Measurements from ENCODE around the gene RBBP5.

RBBP5 gene

DNA sequence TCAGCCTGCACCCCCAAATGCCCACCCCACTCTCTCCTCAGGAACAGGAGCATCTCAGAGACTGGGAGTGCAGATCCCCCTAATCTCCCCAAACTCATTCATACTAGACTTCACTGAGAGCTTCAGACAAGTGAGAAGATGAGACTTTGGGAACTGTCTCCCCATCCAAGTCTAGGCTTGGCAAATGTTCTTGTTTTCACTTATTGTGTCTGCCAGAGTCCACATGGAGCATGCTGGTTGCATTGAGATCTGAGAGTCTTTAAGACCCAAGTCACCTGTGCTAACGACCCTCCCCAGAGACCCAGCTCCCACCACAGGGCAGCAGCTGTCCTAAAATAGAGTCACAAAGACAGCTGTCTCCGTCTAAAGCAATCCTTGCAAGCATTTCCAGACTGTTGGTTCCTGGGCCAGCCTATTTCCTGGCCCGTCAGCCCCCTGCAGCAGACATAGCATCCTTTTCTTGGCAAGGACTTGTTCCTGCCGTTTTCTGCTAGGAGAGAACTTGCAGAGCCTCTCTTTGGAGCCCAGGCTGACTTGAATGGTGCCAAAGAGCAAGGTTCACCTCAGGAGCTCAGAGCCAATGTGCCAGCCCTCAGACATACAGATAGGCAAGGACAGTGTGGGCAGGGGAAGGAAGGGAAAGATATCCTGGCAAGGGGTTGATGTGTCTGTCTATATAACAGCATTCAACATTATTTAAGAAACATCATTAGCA is 80.6 kb downstream of the RBBP5 start:
- H3K4me3 ChIP-seq (replicated peaks; ENCODE audit: insufficient read depth, low read length) = no peak overlapping the region
- no peak for TF ChIP-seq GABPA (IDR thresholded peaks at IDR 0.05; ENCODE audit: low read depth)
- TF ChIP-seq, protein P1, sequence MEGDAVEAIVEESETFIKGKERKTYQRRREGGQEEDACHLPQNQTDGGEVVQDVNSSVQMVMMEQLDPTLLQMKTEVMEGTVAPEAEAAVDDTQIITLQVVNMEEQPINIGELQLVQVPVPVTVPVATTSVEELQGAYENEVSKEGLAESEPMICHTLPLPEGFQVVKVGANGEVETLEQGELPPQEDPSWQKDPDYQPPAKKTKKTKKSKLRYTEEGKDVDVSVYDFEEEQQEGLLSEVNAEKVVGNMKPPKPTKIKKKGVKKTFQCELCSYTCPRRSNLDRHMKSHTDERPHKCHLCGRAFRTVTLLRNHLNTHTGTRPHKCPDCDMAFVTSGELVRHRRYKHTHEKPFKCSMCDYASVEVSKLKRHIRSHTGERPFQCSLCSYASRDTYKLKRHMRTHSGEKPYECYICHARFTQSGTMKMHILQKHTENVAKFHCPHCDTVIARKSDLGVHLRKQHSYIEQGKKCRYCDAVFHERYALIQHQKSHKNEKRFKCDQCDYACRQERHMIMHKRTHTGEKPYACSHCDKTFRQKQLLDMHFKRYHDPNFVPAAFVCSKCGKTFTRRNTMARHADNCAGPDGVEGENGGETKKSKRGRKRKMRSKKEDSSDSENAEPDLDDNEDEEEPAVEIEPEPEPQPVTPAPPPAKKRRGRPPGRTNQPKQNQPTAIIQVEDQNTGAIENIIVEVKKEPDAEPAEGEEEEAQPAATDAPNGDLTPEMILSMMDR (IDR thresholded peaks at IDR 0.05; ENCODE audit: insufficient read depth, low read length) = no peak
- TF ChIP-seq SPI1 (IDR thresholded peaks at IDR 0.05; ENCODE audit: borderline replicate concordance, low read depth) = no peak
- TF ChIP-seq POLR2AphosphoS5 (IDR thresholded peaks at IDR 0.05; ENCODE audit: low read depth) = no peak
- TF ChIP-seq, protein P2, sequence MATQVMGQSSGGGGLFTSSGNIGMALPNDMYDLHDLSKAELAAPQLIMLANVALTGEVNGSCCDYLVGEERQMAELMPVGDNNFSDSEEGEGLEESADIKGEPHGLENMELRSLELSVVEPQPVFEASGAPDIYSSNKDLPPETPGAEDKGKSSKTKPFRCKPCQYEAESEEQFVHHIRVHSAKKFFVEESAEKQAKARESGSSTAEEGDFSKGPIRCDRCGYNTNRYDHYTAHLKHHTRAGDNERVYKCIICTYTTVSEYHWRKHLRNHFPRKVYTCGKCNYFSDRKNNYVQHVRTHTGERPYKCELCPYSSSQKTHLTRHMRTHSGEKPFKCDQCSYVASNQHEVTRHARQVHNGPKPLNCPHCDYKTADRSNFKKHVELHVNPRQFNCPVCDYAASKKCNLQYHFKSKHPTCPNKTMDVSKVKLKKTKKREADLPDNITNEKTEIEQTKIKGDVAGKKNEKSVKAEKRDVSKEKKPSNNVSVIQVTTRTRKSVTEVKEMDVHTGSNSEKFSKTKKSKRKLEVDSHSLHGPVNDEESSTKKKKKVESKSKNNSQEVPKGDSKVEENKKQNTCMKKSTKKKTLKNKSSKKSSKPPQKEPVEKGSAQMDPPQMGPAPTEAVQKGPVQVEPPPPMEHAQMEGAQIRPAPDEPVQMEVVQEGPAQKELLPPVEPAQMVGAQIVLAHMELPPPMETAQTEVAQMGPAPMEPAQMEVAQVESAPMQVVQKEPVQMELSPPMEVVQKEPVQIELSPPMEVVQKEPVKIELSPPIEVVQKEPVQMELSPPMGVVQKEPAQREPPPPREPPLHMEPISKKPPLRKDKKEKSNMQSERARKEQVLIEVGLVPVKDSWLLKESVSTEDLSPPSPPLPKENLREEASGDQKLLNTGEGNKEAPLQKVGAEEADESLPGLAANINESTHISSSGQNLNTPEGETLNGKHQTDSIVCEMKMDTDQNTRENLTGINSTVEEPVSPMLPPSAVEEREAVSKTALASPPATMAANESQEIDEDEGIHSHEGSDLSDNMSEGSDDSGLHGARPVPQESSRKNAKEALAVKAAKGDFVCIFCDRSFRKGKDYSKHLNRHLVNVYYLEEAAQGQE (IDR thresholded peaks at IDR 0.05; ENCODE audit: insufficient replicate concordance, low read depth) = no peak
- H3K27me3 ChIP-seq (ENCODE audit: insufficient read depth, poor library complexity, severe bottlenecking) = peaks cover 40% of the 10 kb centered on the region
- H3K27ac ChIP-seq (replicated peaks) = no peak overlapping the region
- DNase-seq (ENCODE audit: low read depth in 1 of 2, low spot score in 1 of 2) = no peak

DNA sequence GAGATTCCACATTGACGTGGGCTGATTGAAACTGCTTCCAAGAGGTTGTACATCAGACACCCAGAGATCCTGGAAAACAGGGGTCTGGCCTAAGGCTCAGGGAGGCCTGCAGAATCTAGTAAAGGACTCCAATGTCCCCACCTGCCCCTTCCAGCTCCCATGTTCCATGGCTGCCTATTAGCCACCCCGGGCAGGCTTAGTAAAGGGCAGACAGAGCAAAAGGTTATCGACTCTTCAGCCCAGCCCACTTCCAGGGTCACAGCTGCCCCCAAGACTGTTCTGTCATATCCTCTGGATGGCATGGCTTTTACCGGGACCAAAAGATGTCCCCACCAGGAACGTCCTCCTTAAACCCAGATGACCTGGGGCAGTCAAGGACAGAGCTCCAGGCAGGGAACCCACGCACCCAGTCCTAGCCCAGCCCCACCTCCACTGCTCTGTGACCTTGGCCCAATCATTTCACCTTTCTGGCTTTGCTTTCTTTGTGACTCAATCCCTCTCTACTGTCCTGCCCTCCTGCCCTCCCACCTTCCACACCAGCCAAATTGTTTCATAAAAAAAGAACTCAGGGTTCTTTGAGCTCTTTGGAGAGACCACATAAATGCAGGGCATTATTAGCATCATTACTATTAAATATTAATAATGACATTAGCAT is 83.5 kb downstream of the RBBP5 start:
- Histone ChIP-seq H3K27me3 (ENCODE audit: insufficient read depth, poor library complexity, severe bottlenecking) (peaks cover 17% of the 10 kb centered on the region), H3K27ac (replicated peaks) (no peak overlapping the region), H3K4me3 (replicated peaks; ENCODE audit: insufficient read depth, low read length) (no peak overlapping the region)
- TF ChIP-seq POLR2AphosphoS5 (IDR thresholded peaks at IDR 0.05; ENCODE audit: low read depth) = no peak
- DNase-seq (ENCODE audit: low read depth in 1 of 2, low spot score in 1 of 2) = no peak

DNA sequence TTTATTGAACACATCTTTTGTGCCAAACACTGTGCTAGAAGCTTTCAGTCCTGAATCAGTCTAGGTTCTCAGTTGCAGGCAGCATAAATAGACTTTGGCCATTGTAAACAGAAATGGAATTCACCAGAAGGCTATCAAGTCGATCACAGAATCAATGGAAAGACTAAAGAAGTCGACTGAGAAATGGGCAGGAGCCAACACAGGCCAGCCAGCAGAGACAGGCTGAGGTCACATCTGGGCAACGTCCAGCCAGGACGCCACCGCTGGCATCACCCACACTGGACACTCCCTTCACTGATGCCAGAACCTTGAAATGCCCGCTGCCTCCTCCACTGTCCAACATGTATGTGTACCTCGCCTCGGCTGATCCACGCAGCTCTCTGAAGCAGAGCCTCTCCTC is 84.2 kb downstream of the RBBP5 start:
- H3K27me3 ChIP-seq (ENCODE audit: insufficient read depth, poor library complexity, severe bottlenecking) = peaks cover 13% of the 10 kb centered on the region
- TF ChIP-seq SPI1 (IDR thresholded peaks at IDR 0.05; ENCODE audit: borderline replicate concordance, low read depth) (no peak), GABPA (IDR thresholded peaks at IDR 0.05; ENCODE audit: low read depth) (no peak), POLR2AphosphoS5 (IDR thresholded peaks at IDR 0.05; ENCODE audit: low read depth) (no peak)
- TF ChIP-seq, protein P1 (IDR thresholded peaks at IDR 0.05; ENCODE audit: insufficient read depth, low read length) = no peak
- TF ChIP-seq, protein P2 (IDR thresholded peaks at IDR 0.05; ENCODE audit: insufficient replicate concordance, low read depth) = no peak

More for the DNA sequence above, 84.2 kb downstream of the RBBP5 start:
- no peak overlapping the region for H3K4me3 ChIP-seq (replicated peaks; ENCODE audit: insufficient read depth, low read length)
- no peak for DNase-seq (ENCODE audit: low read depth in 1 of 2, low spot score in 1 of 2)
- H3K27ac ChIP-seq (replicated peaks) = no peak overlapping the region
